NCI-H748 treated with DMSO at 0.1 percent for 48 hours (cell line): ENCODE results near the gene APOO.
"Not testable (repeated sequence)": the region's sequence is repeated elsewhere in the genome, so short reads cannot be mapped to it uniquely, and the experiment has no call there.

Experiments
- DNase-seq: peaks from one replicate; lab custom pipeline; 2025; lab: John Stamatoyannopoulos, UW

APOO gene

DNA sequence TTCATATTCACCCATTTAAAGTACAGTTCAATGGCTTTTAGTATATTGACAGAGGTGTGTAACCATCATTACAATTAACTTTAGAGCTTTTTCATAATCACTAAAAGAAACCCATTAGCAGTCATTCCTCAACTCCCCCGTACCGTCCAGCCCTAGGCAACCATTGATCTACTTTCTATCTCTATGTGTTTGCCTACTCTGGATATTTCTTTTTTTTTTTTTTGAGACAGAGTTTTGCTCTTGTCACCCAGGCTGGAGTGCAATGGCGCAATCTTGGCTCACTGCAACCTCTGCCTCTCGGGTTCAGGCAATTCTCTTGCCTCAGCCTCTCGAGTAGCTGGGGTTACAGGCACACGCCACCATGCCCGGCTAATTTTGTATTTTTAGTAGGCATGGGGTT, 48.5 kb downstream of the APOO start:
- not testable (repeated sequence) for DNase-seq

DNA sequence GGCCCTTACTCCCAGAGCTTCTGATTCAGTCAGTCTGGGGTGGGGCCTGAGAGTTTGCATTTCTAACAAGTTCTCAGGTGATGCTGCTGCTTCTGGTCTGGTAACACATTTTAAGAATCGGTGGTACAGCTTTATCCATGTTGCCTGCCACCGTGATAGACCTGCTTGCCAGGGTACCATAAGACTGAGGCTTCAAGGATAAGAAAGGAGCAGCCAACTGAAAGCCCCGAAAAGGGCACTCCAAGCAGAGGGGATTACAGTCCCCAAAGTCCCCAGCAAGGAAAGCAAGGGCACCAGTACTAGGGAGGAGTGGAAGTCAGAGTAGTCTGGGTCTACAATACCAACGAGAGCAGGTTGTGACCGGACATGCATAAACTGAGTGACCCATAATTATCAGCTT, 49.8 kb downstream of the APOO start:
- no peak for DNase-seq

DNA sequence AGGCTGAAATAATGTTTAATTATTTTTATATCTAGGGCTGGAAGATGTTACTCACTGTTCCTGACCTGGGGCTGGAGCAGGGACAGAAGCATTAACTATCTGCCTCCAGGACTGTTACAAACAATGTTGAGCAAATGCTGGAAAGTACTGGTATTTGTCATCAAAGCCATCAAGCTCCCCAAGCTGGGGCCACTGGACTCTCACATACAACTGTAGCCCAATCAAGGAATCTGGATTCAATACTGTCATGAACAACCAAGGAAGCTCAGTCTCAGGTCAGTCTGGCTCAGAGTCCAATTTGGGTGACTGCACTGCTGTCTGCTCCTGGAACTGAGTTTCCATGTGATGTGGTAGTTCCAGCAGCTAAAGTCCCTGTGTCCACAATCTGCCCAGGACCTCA, 50.4 kb downstream of the APOO start:
- DNase-seq, result no peak

DNA sequence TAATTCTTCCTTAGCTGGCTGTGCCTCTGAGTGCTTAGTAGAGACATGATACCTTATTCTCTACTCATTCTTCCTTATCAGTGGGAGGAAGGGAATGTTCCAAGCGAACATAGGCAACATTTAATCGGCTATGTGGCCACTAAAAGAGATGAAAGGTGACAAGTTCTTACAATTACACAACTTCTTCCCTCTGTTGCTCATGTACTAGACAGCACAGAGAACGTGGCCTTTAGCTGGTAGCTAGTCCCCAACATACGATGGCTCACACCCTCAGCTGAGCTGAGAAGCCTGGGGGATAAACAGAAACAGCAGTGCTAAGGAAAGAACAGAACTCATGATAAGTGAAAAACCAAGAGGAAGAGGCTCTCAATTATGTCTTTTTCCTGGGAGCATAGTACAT, 52.2 kb downstream of the APOO start:
- no peak for DNase-seq

DNA sequence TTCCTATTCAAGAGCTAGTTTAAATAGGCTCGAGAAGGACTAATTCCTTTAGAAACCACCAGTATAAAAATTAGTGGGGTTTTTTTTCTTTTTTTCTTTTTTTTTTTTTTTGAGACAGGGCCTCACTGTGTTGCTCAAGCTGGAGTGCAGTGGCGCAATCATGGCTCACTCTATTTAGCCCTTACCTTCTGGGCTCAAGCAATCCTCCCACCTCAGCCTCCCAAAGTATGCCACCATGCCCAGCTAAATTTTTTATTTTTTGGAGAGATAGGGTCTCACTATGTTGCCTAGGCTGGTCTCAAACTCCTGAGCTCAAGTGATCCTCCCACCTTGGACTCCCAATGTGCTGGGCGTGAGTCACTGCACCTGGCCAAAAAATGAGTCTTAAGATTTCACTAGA, 52.8 kb downstream of the APOO start:
- DNase-seq, result no peak

DNA sequence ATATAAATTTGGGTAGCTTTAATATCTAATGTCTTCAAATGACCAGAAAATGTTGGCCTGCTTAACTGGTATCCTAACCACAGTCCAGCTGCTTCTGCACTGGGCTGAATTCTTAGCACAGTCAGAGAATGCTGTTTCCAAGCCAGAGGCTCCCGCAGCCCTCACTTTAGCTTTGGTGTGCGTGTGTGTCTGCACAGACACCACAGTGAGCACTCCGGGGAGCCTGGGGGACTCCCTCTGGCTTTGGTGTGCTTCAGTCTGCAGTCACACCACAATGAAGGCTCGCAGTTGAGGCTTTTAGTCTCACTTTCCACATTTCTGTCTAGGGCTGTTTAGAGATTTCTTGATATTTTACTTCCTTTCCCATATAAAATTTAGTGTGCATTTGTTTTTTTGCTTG, 53.6 kb downstream of the APOO start:
- no peak for DNase-seq

DNA sequence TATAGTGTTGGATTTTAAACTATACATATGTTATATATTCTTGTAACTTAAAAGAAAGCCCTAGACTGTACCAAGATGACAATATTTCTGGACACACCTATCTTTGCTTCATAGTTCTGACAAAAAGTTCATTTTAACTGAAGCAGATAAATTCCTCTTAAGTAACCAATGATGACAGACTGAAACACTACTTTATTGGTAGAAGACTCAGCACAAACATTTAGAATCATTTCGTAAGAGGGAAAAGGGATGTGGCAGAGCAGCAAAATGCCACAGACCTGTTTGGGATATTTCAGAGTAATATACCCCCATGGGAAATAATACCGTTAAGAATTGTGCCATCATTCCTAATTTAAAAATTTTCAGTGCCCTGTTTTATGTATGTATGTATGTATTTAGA, 56.2 kb downstream of the APOO start:
- DNase-seq, result no peak

DNA sequence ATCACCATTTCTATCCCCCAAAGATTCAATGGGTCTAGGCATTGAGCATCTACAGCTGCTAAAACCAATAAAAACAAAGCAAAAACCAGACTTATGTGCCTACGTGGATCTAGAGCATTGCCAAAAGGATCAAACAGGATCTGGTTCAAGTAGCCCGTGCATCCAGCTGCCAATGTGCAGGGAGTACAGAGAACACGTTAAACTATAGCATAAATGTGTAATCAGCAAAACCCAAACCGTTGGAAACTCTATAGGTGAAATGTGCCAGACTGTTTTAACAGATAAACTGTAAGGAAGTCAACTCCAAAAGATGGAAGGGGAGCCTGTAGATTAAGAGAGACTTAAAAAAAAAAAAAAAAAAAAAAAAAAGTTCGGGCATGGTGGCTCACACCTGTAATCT, 58.5 kb downstream of the APOO start:
- no peak for DNase-seq

DNA sequence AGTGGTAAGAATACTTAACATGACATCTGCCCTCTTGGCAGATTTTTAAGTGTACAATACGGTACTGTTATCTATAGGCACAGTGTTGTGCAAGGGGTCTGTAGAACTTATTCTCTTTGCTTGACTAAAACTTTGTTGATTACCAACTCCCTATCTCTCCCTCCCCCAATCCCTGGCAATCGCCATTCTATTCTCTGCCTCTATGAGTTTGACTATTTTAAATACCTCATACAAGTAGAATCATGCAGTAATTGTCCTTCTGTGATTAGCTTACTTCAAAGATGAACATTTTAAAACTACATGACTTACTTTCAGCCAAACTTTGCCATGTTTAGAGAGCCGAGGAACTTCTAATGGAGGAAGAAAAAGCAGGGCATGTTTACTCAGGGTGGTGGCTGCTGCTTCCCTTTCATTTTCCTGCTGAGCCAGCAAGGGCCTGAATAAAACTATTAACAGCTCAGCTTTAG, 62.4 kb downstream of the APOO start:
- DNase-seq, result no peak

DNA sequence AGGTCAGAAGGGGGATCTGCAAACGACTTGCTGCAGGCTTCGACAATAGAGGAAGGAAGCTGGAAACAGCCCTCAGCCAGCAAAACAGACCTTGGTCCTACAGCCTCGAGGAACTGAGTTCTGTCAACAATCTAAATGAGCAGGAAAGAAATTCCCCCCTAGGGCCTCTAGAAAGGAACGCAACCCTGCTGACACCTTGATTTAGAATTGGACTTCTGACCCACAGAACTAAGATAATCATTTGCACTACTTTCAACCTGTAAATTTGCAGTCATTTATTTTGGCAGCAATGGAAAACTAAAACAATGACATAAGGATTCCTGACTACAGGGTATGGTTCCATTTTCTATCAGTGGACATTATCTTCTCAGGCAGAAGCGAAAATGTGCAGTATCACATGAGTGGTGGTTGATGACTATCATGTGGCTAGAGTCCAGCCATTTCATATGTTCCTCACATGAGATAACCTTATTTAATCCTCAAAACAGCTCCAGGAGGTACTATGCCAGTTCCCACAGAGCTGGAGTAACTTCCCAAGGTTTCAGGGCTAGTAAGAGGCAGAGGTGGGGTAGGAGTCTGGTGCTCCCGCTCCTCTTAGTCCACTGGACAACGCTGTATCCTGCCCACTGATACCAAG, 63.1 kb downstream of the APOO start:
- no peak for DNase-seq

DNA sequence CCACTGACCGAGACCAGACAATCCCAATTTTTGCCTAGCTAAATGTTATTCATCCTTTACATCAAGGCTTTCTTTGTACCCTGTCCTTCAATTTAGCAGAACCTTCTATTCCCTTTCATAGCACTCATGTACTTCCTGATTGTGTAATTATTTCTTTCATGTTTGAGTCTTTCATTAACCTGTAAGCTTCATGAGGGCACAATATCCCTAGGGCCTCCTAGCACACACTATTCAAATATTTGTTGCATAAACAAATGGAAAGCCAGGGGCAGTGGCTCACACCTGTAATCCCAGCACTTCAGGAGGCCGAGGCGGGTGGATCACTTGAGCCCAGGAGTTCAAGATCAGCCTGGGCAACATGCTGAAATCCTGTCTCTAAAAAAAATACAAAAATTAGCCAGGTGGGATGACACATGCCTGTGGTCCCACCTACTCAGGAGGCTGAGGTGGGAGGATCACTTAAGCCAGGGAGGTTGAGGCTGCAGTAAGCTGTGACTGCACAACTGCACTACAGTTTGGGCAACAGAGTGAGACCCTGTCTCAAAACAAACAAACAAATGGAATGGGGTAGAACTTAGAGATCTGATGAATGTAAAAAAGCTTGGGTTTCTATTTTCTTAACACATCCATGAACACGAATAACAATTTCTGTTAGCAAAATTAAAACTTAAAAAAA, 65.8 kb downstream of the APOO start:
- DNase-seq, result peak; percentile 16

DNA sequence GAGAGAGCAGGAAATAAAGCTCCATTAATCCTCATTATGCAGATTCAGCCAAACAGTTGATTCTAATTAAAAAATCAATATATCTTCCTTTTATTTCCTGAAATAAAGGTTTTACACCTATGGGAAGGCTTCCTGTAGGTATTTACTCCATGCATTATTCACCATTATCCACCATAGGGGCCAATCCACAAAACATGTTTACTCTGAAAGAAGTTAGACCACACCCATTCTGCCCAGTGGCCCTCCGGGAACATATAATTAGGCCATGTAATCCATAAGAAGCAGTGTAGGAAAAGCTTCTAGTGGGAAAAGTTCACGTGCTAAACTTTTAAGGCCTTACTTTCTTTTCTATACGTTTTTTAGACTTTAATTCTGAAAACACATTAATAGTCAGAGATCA, 67.1 kb downstream of the APOO start:
- DNase-seq, result peak; percentile 85

DNA sequence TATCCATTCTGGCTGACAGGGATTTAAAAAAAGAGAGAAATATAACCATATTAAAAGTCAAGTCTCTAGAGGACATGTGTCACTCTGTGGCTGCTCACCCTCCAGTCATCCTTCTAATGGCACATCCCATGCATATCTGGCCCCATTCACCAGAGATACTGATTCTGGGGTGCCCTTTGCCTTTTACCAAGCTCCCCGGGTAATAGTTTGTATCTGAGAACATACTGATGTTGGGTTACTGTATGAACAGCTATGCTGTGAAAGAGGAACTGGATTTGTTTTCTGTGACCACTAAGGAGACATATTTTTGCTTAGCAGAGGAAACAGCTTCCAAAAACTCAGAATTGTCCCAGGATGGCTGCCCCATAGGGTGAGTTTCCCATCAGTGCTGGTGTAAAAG, 68.8 kb downstream of the APOO start:
- no peak for DNase-seq

DNA sequence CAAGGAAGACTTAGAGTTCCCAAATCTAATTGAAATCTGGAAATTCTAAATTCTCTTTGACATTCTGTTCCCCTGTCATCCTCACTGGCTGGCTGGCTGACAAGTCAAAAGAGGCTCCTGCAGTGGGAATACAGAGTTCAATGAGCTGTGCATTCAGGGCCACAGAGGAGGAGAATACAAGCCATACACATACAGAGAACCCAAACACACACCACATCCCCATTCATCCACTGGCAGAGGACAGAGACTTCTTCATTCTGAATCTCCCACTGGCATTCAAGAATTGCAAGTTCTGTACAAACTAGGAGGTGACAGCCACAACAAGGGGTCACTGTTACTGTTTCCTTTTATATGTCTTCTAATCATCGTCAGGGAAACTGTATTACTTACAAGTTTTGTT, 75.0 kb downstream of the APOO start:
- DNase-seq, result no peak

DNA sequence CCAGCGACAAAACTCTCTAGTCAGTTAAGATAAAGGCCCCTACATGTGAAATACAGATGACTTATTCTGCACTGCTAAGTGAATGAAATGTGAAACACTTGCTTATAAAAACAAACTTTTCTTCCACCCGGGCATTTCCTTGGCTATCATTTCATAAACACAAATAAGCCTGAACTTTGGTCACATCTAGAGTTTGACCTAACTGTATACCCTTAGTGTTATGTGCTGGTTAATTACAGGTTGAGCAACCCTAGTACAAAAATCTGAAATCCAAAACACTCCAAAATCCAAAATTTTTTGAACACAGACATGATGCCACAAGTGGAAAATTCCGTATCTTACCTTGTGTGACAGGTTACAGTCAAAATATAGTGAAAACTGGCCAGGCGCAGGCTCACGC, 78.9 kb downstream of the APOO start:
- no peak for DNase-seq

DNA sequence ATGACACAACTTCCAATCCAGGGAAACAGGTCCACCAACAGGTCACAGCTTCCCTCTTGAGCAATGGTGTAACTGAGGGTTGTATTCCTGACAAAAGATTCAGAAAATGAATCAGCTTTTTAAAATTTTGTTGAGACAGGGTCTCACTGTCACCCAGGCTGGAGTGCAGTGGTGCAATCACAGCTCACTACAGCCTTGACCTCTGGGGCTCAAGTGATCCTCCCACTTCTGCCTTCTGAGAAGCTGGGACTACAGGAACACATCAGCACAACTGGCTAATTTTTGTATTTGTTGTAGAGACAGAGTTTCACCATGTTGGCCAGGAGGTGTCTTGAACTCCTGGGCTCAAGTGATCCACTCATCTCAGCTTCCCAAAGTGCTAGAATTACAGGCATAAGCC, 81.1 kb downstream of the APOO start:
- DNase-seq, result no peak

DNA sequence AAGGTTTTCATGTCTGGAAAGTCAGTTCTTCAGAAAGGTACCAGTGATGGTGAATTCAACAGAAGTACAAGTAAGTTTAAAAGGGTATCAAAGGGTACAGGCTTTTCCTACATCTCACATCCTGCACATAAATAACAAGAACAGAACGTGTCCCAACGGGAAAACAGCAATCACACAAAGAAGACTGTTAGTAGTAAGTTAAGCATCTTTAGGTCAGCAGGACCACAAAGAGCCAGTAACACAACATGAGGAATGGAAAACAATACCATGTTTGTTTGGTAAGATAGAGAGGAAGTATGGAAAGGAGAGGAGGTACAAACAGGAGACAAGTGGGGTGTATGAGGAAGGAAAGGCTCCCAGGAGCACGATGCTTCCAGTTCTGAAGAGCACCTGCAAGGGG, 81.5 kb downstream of the APOO start:
- DNase-seq, result no peak

DNA sequence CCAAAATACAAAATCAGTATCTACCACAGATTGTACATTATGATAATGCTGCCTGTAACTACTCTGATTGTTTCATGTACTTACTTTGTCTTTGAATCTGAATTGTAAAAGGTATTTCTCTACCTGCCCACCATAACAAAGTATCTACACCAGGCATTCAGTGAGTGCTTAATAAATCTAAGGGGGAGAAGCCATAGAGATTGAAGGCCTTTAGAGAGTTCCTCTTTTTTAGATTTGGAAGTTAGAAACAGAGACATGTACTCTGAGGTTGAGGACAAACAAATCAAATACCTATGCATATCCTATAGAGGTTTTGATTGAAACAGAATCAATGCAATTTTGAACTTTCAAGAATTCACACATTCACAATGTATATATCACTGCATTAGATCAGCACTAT, 82.1 kb downstream of the APOO start:
- no peak for DNase-seq

DNA sequence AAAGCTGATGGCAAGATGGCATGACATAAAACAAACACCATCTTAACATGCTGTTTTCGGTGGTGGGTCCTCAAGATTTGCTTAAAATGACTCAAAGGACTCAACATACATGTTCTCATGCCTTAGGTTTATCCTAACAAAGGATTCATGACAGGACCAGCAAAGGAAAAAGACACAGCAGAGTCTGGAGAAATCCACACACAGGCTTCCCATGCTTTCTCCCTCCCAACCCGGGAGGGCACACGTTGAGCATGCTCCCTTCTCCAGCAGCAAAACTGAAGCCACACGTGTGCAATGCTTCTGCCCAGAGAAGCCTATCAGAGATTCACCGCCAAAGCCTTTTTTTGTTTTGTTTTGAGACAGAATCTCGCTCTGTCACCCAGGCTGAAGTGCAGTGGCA, 84.9 kb downstream of the APOO start:
- DNase-seq, result no peak

DNA sequence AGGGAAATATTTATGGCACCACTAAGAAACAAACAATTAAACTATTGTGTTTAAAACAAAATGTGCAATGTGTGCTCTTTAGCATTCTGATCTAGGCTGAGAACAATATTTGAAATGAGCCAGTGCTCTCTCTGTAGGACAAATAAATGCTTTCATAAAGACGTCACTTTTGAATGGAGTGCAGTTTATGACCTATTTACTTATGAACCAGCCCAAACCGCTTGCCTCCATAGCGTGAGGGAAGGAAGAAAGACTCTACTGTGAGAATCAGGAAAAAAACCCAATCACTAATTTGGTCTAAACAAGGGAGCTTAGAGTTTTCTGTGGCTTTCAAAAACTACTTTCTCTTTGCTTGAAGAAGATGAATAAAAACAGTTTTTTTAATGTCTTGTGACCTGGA, 85.3 kb downstream of the APOO start:
- DNase-seq, result peak; percentile 80

DNA sequence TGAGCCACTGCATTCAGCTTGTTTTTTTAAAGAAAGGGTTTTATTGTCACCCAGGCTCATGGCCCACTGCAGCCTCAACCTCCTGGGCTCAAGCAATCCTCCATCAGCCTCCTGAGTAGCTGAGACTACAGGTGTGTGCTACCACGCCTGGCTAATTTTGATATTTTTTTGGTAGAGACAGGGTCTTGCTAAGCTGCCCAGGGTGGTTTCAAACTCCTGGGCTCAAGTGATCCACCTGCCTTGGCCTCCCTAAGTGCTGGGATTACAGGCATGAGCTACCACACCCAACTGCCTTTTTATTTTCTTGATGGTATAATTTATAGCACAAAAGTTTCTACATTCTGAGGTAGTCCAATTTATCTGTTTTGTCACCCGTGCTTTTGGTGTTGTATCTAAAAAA, 85.9 kb downstream of the APOO start:
- DNase-seq, result no peak

DNA sequence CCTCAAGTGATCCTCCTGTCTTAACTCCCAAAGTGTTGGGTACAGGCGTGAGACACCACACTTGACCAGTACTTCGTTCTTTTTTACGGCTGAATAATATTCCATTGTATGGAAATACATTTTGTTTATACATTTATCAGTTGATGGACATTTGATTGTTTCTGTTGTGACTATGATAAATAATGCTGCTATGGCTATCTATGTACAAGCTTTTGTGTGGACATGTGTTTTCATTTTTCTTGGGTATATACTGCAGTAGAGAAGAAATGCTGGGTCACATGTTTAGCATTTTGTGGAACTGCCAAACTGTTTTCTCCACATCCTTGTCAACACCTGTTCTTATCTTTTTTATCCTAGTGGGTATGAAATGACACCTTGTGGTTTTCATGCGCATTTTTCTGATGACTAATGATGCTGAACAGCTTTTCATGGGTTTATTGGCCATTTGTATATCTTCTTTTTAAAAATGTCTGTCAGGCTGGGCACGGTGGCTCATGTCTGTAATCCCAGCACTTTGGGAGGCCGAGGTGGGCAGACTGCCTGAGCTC, 87.4 kb downstream of the APOO start:
- no peak for DNase-seq

DNA sequence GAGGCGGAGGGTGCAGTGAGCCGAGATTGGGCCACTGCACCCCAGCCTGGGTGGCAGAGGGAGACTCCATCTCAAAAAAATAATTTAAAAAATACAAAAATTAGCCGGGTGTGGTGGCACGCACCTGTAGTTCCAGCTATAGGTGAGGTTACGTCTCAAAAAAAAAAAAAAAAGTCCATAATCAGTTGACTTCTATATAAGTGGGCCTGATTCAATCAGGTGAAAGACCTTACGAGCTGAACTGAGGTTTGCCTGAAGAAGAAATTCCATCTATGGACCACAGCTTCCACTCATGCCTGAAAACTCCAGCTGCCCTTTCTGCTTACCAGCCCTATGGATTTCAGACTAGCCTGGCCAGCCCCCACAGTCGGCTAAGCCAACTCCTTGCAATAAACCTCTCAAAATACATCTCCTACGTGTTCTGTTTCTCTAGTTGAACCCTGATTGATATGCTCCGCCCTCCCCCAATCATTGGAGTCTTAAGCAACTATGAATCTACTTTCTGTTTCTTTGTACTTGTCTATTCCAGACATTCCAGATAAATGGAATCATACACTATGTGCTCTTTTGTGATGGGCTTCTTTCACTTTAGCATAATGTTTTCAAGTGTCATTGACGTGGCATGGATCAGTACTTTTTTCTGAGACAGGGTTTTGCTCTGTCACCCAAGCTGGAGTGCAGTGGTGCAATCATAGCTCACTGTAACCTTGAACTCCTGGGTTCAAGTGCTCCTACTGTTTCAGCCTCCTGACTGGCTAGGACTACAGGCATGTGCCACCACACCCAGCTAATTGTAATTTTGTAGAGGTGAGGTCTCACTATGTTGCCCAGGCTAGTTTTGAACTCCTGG, 88.1 kb downstream of the APOO start:
- no peak for DNase-seq
